Smooth muscle cell (in vitro differentiated cells): Measurements from ENCODE around the gene ENOPH1. TPM values are rescaled to one million over a fixed set of nuclear protein-coding genes. Genes with fewer than 3 reads are reported as not detected.

Source experiments
- DNase-seq: peaks from one replicate; lab custom pipeline; 2025; ENCODE audit not compliant: unreplicated experiment; lab: John Stamatoyannopoulos, UW
- H2AFZ ChIP-seq: fragments of 200-600 bp; sonication (generic); 2 replicates; pipeline ENCODE4 v1.6.0; 2016; ENCODE audit warnings: antibody characterized with exemption, low read depth, mild to moderate bottlenecking
- H3F3A ChIP-seq: fragments of 200-600 bp; sonication (generic); 2 replicates; pipeline ENCODE4 v1.6.0; 2017; ENCODE audit warnings: antibody characterized with exemption, low read depth
- H3K27ac ChIP-seq: fragments of 200-600 bp; sonication (generic); 2 replicates; pipeline ENCODE4 v1.5.1; 2016; ENCODE audit warnings: low read depth, mild to moderate bottlenecking
- H3K27me3 ChIP-seq: fragments of 200-600 bp; sonication (generic); 2 replicates; pipeline ENCODE4 v1.6.1; 2016; ENCODE audit warnings: low read depth, mild to moderate bottlenecking
- H3K36me3 ChIP-seq: fragments of 200-600 bp; sonication (generic); 2 replicates; pipeline ENCODE4 v1.5.1; 2016; ENCODE audit warnings: low read depth
- H3K4me1 ChIP-seq: fragments of 200-600 bp; sonication (generic); 2 replicates; pipeline ENCODE4 v1.5.1; 2016; ENCODE audit warnings: low read depth
- H3K4me2 ChIP-seq: fragments of 200-600 bp; sonication (generic); 2 replicates; pipeline ENCODE4 v1.6.0; 2016; ENCODE audit warnings: mild to moderate bottlenecking
- H3K4me3 ChIP-seq: fragments of 200-600 bp; sonication (generic); 2 replicates; pipeline ENCODE4 v1.5.1; 2016; ENCODE audit warnings: mild to moderate bottlenecking
- H3K79me2 ChIP-seq: fragments of 200-600 bp; sonication (generic); 2 replicates; pipeline ENCODE4 v1.6.0; 2016; ENCODE audit warnings: low read depth, mild to moderate bottlenecking
- H3K9ac ChIP-seq: fragments of 200-600 bp; sonication (generic); 2 replicates; pipeline ENCODE4 v1.6.0; 2016; ENCODE audit warnings: low read depth
- H3K9me3 ChIP-seq: fragments of 200-600 bp; sonication (generic); replicated peaks from 2 replicates; pipeline ENCODE4 v1.5.1; 2016; ENCODE audit warnings: low read depth
- H4K20me1 ChIP-seq: fragments of 200-600 bp; sonication (generic); 2 replicates; pipeline ENCODE4 v1.6.0; 2016; ENCODE audit warnings: low read depth
- CTCF ChIP-seq: fragments of 200-600 bp; sonication (generic); IDR thresholded peaks from 2 replicates; pipeline ENCODE4 v1.5.1; 2017; ENCODE audit warnings: borderline replicate concordance, mild to moderate bottlenecking, antibody characterized with exemption; ENCODE audit not compliant: insufficient read depth, poor library complexity, severe bottlenecking
- WGBS: methylation state at CpG from one replicate; pipeline ENCODE4 v1.1.7; 2016; ENCODE audit warnings: low lambda C conversion rate; 5-methylcytosine and 5-hydroxymethylcytosine counted together
- polyA plus RNA-seq: library from polyadenylated mRNA; unstranded; fragments of >200 nt; fragmentation: Nextera tagmentation; extraction: Ambion mirVana; gene quantifications from 2 replicates; pipeline ENCODE4 v1.2.1, GENCODE V29; 2016
- total RNA-seq: library from RNA; depleted of rRNA; stranded (reverse); fragments of >200 nt; gene quantifications from 2 replicates; pipeline ENCODE4 v1.2.3, GENCODE V29; 2014

Gene ENOPH1
- total and polyA plus RNA-seq, 2 experiments from 2014 or later, result 36.2 to 54.5 TPM

DNA sequence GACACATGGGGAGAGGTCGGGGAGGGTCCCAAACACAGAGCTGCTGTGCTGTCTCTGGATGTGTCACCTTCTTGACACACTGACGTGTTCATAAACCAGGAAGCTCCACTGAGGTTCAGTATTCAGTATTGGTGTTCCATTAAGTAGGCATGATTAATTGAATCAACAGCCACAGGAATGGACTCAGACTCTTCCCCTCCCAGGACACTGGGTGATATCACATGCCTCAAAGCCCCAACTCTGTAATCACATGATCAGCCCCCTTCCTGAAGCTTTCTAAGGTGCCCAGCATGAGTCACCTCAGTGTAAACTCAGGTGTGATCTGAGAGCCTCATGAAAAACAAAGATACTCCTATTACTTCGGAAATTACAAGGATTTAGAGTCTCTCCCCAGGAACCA is 35.5 kb upstream of the ENOPH1 start:
- Histone ChIP-seq H3K79me2 (no peaks in the 10 kb centered on the region), H3K27ac (no peak overlapping the region), H2AFZ (no peak overlapping the region), H3K4me2 (no peak overlapping the region), H3K4me1 (no peaks in the 10 kb centered on the region), H3K4me3 (no peak overlapping the region), H3F3A (no peaks in the 10 kb centered on the region), H3K9ac (no peak overlapping the region), H3K27me3 (no peaks in the 10 kb centered on the region), H3K36me3 (no peaks in the 10 kb centered on the region), H4K20me1 (no peaks in the 10 kb centered on the region), H3K9me3 (no peaks in the 10 kb centered on the region)
- TF ChIP-seq CTCF, result no peak
- DNase-seq, result no peak
- 93% methylated on average over 3 of the region's 3 CpGs for WGBS

GRCh38 chr4:82397527-82397926 is 32.9 kb upstream of the ENOPH1 start:
- Histone ChIP-seq H3F3A (no peaks in the 10 kb centered on the region), H4K20me1 (no peaks in the 10 kb centered on the region), H3K9ac (no peak overlapping the region), H3K79me2 (no peaks in the 10 kb centered on the region), H3K27ac (no peak overlapping the region), H3K36me3 (no peaks in the 10 kb centered on the region), H3K4me1 (no peaks in the 10 kb centered on the region), H2AFZ (no peak overlapping the region), H3K27me3 (no peaks in the 10 kb centered on the region), H3K4me3 (no peak overlapping the region), H3K4me2 (no peak overlapping the region), H3K9me3 (no peaks in the 10 kb centered on the region)
- TF ChIP-seq CTCF, result no peak
- 97% methylated on average over 3 of the region's 3 CpGs for WGBS
- DNase-seq, result no peak

GRCh38 chr4:82398263-82398662 is 32.1 kb upstream of the ENOPH1 start:
- Histone ChIP-seq H2AFZ (no peak overlapping the region), H3K79me2 (no peaks in the 10 kb centered on the region), H3K9ac (no peak overlapping the region), H3K4me3 (no peak overlapping the region), H4K20me1 (no peaks in the 10 kb centered on the region), H3K36me3 (no peaks in the 10 kb centered on the region), H3K4me1 (no peaks in the 10 kb centered on the region), H3F3A (no peaks in the 10 kb centered on the region), H3K9me3 (no peaks in the 10 kb centered on the region), H3K27ac (no peak overlapping the region), H3K27me3 (no peaks in the 10 kb centered on the region), H3K4me2 (no peak overlapping the region)
- TF ChIP-seq CTCF, result no peak
- 79% methylated on average over 1 of the region's 1 CpG for whole genome bisulfite sequencing
- no peak for DNase-seq

- no peaks in the 10 kb centered on the region for H3F3A ChIP-seq
- no peak overlapping the region for H3K4me3 ChIP-seq
- H4K20me1 ChIP-seq, result no peaks in the 10 kb centered on the region
- H2AFZ ChIP-seq, result no peak overlapping the region
- H3K27me3 ChIP-seq, result no peaks in the 10 kb centered on the region
- H3K4me1 ChIP-seq, result no peaks in the 10 kb centered on the region
- H3K36me3 ChIP-seq, result no peaks in the 10 kb centered on the region
- H3K4me2 ChIP-seq, result no peak overlapping the region
- H3K9me3 ChIP-seq, result no peaks in the 10 kb centered on the region
- DNase-seq, result no peak
- no peak overlapping the region for H3K27ac ChIP-seq
- TF ChIP-seq CTCF, result no peak
- H3K9ac ChIP-seq, result no peak overlapping the region
- WGBS, result 92% methylated on average over 7 of the region's 7 CpGs
- H3K79me2 ChIP-seq, result no peaks in the 10 kb centered on the region
These were observed 28.8 kb upstream of the ENOPH1 start for GRCh38 chr4:82401600-82401999.
